Left ventricle myocardium inferior (tissue), 1 donor: ENCODE data around the gene MCF2L2. TPM values are rescaled to one million over a fixed set of nuclear protein-coding genes. Genes with fewer than 3 reads are reported as not detected.

Source experiments
- DNase-seq: peaks from one replicate; pipeline ENCODE4 v3.0.0-alpha.2; 2020
- H3K27ac ChIP-seq: fragments of 200-600 bp; replicated peaks from 2 replicates; pipeline ENCODE4 v1.8.0; 2021
- H3K27me3 ChIP-seq: fragments of 200-600 bp; 2 replicates; pipeline ENCODE4 v1.8.0; 2021; ENCODE audit warnings: low read depth
- H3K36me3 ChIP-seq: fragments of 200-600 bp; 2 replicates; pipeline ENCODE4 v1.8.0; 2021
- H3K4me1 ChIP-seq: fragments of 200-600 bp; 2 replicates; pipeline ENCODE4 v1.8.0; 2021
- H3K4me3 ChIP-seq: fragments of 200-600 bp; 2 replicates; pipeline ENCODE4 v1.8.0; 2021; ENCODE audit warnings: mild to moderate bottlenecking, moderate library complexity
- H3K9me3 ChIP-seq: fragments of 200-600 bp; replicated peaks from 2 replicates; pipeline ENCODE4 v1.8.0; 2021
- CTCF ChIP-seq: fragments of 200-600 bp; IDR thresholded peaks from 2 replicates; pipeline ENCODE4 v1.8.0; 2021; ENCODE audit warnings: antibody characterized with exemption, mild to moderate bottlenecking, borderline replicate concordance
- intact Hi-C: fragments of 100-400 bp; cut with micrococcal nuclease; formaldehyde crosslinking; loops from one replicate; pipeline ENCODE4 v1.11.0; 2022
- total RNA-seq: library from RNA; stranded (reverse); fragmentation: NEBNext Ultra II Directional; extraction: Animal tissue kit (Norgen Biotek cat#: 25700); gene quantifications from one replicate; pipeline ENCODE4 v1.2.1, GENCODE V29; 2021
- donor health status: DM: no; HTN: yes; CAD: no; lungs with severe emphysema.

The MCF2L2 gene
- total RNA-seq, 1 donor from 2014 or later: 0.91 TPM

- peaks cover 7% of the 10 kb centered on the region for H3K36me3 ChIP-seq
- H3K27ac ChIP-seq: no peak overlapping the region
- H3K27me3 ChIP-seq: peaks cover 52% of the 10 kb centered on the region
- H3K9me3 ChIP-seq: peaks cover 23% of the 10 kb centered on the region
- intact Hi-C loops: no loop called here
- no peak for TF ChIP-seq CTCF
- H3K4me1 ChIP-seq: no peaks in the 10 kb centered on the region
- no peak for DNase-seq
- H3K4me3 ChIP-seq: no peak overlapping the region
Observed at GRCh38 chr3:183131186-183131725, 297.2 kb downstream of the MCF2L2 start.

GRCh38 chr3:183129243-183129642 is 299.2 kb downstream of the MCF2L2 start:
- DNase-seq: no peak
- Histone ChIP-seq H3K4me1 (no peaks in the 10 kb centered on the region), H3K27me3 (peaks cover 32% of the 10 kb centered on the region), H3K36me3 (peaks cover 7% of the 10 kb centered on the region), H3K9me3 (peaks cover 23% of the 10 kb centered on the region), H3K27ac (no peak overlapping the region), H3K4me3 (no peak overlapping the region)
- TF ChIP-seq CTCF: no peak
- intact Hi-C loops: loop anchor here (10.0 kb wide), 1 partner anchor 56 kb away; no protein-coding TSS in a partner anchor

GRCh38 chr3:183128709-183129108 is 299.7 kb downstream of the MCF2L2 start:
- intact Hi-C loops: loop anchor here (10.0 kb wide), 1 partner anchor 56 kb away; no protein-coding TSS in a partner anchor

More at GRCh38 chr3:183128709-183129108, 299.7 kb downstream of the MCF2L2 start:
- peaks cover 23% of the 10 kb centered on the region for H3K9me3 ChIP-seq
- no peak overlapping the region for H3K27ac ChIP-seq
- peaks cover 7% of the 10 kb centered on the region for H3K36me3 ChIP-seq
- DNase-seq: no peak
- H3K27me3 ChIP-seq: peaks cover 27% of the 10 kb centered on the region
- no peaks in the 10 kb centered on the region for H3K4me1 ChIP-seq
- H3K4me3 ChIP-seq: no peak overlapping the region
- no peak for TF ChIP-seq CTCF

Other genes with a start within 250 kb of the MCF2L2 start
- 2.1 TPM for gene B3GNT5, start 175.4 kb downstream of the MCF2L2 start, total RNA-seq
- 0.69 TPM for gene KLHL6, start 127.1 kb upstream of the MCF2L2 start, total RNA-seq
- 217 TPM for gene KLHL24, start 207.0 kb upstream of the MCF2L2 start, total RNA-seq